Measurements from ENCODE around the gene ZFPM1. TPM values are rescaled to one million over a fixed set of nuclear protein-coding genes. Genes with fewer than 3 reads are reported as not detected.

ZFPM1 gene
- total RNA-seq, 1 donor from 2014 or later = 6.2 TPM

DNA sequence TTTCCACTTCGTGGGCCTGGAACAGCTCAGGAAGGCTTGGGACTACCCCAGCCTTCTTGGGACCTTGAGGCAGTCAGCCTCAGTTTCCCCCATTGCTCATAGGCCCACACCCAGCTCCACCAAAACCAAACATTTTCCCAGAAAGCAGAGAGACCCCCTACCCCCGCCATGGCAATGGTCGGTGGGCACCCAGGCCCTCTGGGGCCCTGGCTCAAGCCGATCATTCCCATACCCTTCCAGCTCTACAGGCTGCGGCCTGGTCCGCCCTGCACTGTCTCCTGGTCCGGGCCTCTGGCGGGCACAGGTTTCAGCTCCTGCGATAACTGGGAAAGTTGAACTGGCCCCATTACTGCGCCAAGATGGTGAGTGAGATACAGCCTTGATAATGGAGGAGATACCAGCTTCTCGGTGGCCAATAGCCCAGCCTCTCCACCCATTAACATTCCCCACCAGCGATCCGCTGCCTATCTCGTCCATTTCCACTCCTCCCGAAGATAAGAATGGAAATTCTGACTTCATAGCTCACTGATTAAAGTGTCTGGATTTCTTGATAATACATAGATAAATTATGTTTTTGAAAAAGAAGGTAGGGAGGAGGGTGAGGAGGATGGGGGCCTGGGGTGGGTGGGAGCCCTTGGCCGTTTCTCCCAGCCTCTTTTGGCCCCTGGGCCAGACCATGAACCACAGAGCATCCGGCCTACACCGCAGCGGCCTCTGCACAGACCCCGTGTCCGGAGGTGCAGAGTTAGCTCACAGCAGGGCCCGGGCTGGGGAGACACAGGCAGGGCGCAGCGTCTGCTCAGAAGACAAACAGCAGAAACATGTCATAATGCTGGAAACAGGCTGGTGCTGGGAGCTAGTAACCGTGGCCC, 11.6 kb downstream of the ZFPM1 start:
- no peaks in the 10 kb centered on the region for H3K27me3 ChIP-seq (ENCODE audit: control insufficient read depth, insufficient read depth, low read length)
- TF ChIP-seq CTCF (IDR thresholded peaks at IDR 0.05; ENCODE audit: insufficient read depth, low read length, poor library complexity, severe bottlenecking) = no peak
- no peak overlapping the region for H3K4me3 ChIP-seq (ENCODE audit: low read depth, low read length)
- DNase-seq (ENCODE audit: low read depth) = no peak
- H3K36me3 ChIP-seq (ENCODE audit: control insufficient read depth, insufficient read depth, low read length) = no peaks in the 10 kb centered on the region

DNA sequence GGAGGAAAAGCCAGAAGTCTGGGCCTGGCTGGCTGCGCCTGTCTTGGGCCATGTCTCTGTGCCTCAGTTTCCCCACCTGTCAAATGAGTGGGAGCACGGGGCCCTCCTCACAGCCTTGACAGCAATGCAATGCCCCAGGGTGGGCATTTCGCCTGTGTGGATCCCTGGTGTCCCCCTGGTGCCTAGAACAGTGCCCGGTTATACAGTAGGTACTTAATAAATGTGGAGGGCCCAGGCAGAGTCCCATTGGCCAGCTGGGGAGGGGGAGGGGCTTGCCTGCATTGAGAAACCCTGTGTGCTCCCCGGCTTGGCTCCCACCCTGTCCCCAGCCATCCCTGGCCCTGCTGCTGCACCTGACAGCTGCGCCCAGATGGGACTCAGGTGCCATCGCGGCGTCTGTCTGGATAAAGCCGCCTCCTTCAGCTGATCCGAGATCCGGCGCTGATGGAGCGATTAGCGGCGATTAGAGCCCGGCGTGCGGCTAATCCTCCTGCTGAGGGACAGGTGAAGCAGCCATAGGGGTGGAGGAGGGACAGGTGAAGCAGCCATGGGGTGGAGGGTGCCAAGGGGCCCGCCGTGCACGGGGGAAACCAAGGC, 12.4 kb downstream of the ZFPM1 start:
- Histone ChIP-seq H3K4me3 (ENCODE audit: low read depth, low read length) (no peak overlapping the region), H3K27me3 (ENCODE audit: control insufficient read depth, insufficient read depth, low read length) (no peaks in the 10 kb centered on the region), H3K36me3 (ENCODE audit: control insufficient read depth, insufficient read depth, low read length) (no peaks in the 10 kb centered on the region)
- DNase-seq (ENCODE audit: low read depth) = no peak
- TF ChIP-seq CTCF (IDR thresholded peaks at IDR 0.05; ENCODE audit: insufficient read depth, low read length, poor library complexity, severe bottlenecking) = no peak

DNA sequence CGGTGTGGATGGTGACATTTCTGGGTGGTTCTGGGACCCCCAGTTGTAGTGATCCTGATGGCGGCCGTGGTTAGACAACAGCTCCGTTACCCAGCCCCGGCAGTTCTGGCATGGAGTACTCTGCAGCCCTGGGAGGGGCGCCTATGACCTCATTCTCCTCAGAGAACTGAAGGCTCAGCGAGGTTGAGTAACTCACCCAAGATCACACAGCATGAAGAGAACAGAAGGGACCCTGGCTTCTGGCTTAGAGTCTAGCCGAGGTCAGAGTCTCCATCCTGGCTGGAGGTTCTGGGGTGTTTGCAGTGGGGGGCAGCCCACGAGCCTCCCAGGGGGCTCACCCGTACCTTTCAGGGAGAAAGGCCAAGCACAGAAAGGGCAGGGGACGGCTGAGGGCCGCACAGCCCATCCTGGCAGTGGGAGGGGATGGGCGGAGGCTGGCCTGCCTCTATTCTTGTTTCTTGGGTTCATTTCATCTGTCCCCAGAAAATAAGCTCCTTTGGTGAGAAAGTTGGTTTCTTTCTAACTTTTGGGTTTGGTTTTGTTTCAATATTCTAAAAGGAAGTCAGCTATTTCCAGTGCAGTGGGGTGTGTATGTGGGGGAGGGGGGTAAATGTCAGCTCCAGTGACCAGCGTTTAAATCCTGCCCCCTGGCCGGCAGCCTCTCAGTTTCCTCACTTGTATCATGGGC, 13.2 kb downstream of the ZFPM1 start:
- TF ChIP-seq CTCF (IDR thresholded peaks at IDR 0.05; ENCODE audit: insufficient read depth, low read length, poor library complexity, severe bottlenecking) = no peak
- no peaks in the 10 kb centered on the region for H3K27me3 ChIP-seq (ENCODE audit: control insufficient read depth, insufficient read depth, low read length)
- no peak overlapping the region for H3K4me3 ChIP-seq (ENCODE audit: low read depth, low read length)
- H3K36me3 ChIP-seq (ENCODE audit: control insufficient read depth, insufficient read depth, low read length) = no peaks in the 10 kb centered on the region
- no peak for DNase-seq (ENCODE audit: low read depth)

GRCh38 chr16:88466949-88467348, 13.9 kb downstream of the ZFPM1 start:
- Histone ChIP-seq H3K27me3 (ENCODE audit: control insufficient read depth, insufficient read depth, low read length) (no peaks in the 10 kb centered on the region), H3K36me3 (ENCODE audit: control insufficient read depth, insufficient read depth, low read length) (no peaks in the 10 kb centered on the region)

GRCh38 chr16:88467541-88467944, 14.5 kb downstream of the ZFPM1 start:
- Histone ChIP-seq H3K36me3 (ENCODE audit: control insufficient read depth, insufficient read depth, low read length) (no peaks in the 10 kb centered on the region), H3K27me3 (ENCODE audit: control insufficient read depth, insufficient read depth, low read length) (no peaks in the 10 kb centered on the region), H3K4me3 (ENCODE audit: low read depth, low read length) (no peak overlapping the region)
- no peak for DNase-seq (ENCODE audit: low read depth)
- no peak for TF ChIP-seq CTCF (IDR thresholded peaks at IDR 0.05; ENCODE audit: insufficient read depth, low read length, poor library complexity, severe bottlenecking)

More at GRCh38 chr16:88466949-88467348, 13.9 kb downstream of the ZFPM1 start:
- no peak for DNase-seq (ENCODE audit: low read depth)
- no peak for TF ChIP-seq CTCF (IDR thresholded peaks at IDR 0.05; ENCODE audit: insufficient read depth, low read length, poor library complexity, severe bottlenecking)
- H3K4me3 ChIP-seq (ENCODE audit: low read depth, low read length) = no peak overlapping the region

Data from kidney epithelial cell (primary cell).